Stimulated activated CD4-positive, alpha-beta T cell treated with anti-CD3 and anti-CD28 coated beads, Interleukin-12 subunit alpha, Interleukin-12 subunit beta, amount 100 ng/mL, for 24 hours (primary cell): ENCODE measurements around the gene C11orf86.
"Not testable (repeated sequence)": the region's sequence is repeated elsewhere in the genome, so short reads cannot be mapped to it uniquely, and the experiment has no call there.

Experiments
- DNase-seq, 2 experiments: peaks; one replicate each; pipeline ENCODE4 v3.0.0-alpha.2; 2020; ENCODE audit warnings: low read depth in 2 of 2

The C11orf86 gene

DNA sequence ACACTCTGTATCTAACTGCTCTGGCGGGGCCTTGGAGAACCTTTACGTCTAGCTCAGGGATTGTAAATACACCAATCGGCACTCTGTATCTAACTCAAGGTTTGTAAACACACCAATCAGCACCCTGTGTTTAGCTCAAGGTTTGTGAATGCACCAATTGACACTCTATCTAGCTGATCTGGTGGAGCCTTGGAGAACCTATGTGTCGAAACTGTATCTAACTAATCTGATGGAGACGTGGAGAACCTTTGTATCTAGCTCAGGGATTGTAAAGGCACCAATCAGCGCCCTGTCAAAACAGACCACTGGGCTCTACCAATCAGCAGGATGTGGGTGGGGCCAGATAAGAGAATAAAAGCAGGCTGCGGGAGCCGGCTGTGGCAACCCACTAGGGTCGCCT, 14.3 kb downstream of the C11orf86 start:
- DNase-seq: not testable (repeated sequence)

DNA sequence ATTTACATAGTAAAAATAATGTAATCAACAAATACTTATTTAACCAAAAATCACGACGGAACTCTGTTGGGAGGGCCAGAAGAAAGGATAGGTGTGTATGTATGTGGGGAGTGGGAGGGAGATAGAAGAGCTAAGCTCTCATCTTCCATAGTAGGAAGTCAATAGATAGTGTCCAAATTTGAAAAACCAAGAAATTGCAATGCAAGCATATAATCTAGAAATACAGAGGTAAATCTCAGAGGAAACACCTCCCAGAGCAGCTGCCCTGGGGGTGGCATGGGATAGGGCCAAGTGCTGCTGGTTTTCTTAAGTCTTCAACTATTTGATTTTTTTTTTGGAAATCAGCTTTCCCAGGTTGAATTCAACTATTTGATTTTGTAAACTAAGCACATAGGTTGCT, 16.9 kb downstream of the C11orf86 start:
- no peak for DNase-seq

DNA sequence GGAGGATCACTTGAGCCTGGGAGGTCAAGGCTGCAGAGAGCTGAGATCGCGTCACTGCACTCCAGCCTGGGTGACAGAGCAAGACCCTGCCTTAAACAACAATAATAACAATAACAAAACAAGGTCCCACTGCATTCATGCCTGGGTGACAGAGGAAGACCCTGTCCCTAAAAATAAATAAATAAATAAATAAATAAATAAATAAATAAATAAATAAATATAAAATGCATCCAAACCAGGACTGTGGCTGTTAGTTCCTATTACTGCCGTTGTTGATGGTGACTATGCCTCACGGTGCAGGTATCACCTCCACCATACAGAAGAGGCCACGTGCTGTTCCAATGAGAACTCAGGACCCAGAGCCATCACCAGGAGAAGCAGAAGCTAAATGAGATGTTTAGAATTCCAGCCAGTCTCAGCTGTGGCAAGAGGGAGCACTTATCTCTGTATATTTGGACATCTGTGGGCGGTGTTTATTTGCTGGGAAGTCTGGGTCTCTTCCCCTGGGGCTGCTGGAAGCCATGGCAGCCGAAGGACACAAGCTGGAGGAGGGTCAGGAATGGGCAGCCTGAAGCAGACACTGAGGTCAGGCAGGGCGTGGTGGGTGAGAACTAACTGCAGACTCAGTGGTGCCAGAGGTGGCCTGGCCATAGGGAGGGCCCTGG, 21.6 kb downstream of the C11orf86 start:
- no peak for DNase-seq

DNA sequence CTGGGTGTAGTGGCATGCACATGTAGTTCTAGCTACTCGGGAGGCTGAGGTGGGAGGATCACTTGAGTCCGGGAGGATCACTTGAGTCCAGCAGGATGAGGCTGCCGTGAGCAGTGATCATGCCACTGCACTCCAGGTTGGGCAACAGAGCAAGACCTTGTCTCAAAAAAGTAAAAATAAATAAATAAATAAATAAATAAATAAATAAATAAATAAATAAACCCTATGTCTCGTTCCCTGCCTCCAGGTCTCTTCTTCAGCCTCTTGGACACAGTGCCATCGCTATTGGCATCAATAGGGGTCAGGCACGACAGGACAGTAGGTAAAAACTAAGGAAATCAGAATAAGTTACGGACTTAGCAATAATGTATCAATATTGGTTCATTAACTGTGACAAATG, 24.5 kb downstream of the C11orf86 start:
- DNase-seq: no peak

DNA sequence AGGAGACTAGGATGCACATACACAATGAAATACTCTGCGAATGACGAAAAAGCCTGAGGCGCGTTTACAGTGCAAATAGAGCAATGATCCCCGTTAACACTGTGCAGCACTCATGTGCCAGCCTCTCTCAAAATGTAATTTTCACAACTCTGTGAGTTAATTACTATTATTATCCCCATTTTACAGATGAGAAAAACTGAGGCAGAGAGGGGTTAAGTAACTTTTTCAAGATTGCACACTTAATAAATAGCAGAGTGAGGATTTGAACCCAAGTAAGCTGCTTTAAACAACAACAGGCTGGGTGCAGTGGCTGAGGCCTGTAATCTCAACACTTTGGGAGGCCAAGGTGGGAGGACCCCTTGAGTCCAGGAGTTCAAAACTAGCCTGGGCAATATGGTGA, 26.2 kb downstream of the C11orf86 start:
- DNase-seq: no peak

DNA sequence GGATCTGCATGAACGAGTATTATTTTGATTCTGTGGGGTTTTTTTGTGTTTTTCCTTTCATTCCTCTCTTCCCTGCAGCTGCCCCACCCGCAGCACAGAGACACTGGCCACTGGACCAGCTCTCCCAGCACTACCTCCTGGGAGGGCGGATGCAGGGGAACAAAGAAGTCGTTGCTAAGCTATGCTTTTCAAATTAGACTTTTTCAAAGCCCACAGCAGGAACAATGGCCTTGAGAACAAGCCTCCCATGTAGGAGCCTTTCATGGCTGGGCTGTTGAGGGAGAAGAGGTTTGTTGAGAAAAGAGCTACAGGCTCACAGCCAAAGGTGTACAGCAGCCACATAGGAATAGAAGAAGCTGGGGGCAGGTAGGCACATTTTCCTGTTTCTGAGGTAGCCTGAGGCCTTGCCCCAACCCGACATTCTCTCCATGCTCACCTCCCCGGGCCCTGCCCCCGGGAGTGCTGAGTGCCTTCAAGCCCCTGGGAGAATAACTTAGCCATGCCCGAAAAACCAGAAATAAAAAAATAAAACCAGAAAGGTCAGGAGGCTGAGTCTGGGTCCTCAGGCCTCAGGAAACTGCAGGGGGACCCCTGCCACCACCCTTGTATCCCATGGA, 27.3 kb downstream of the C11orf86 start:
- DNase-seq: no peak

DNA sequence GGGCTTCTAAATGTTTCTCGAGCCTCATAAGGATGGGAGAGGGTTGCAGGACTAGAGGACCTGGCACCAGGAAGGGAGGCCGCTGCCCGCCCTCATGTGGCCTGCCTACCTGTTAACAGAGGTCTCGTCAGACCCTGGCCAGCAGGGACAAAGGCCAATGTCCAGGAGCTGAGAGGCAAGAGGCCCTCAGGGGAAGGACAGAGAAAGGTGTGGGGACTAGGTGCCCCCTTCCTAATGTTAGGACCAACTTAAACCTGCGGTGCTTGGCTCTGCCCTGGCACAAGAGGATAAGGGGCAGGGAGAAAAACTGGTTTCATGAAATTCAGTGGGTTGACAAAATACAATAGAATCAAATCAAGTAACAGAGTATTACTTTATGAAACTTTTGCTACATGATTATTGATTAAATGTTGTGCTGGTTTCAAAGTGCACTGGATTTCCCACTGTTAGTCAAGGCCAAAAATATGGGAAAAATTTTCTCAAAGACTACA, 27.9 kb downstream of the C11orf86 start:
- DNase-seq: no peak

DNA sequence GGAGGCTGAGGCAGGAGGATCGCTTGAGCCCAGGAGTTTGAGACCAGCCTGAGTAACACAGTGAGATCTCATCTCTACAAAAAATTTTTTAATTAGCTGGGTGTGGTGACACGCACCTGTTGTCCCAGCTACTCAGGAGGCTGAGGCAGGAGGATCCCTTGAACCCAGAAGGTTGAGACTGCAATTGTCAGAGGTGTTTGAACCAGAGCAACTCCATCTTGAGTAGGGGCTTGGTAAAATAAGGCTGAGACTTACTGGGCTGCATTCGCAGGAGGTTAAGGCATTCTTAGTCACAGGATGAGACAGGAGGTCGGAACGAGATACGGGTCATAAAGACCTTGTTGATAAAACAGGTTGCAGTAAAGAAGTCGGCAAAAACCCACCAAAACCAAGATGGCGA, 30.1 kb downstream of the C11orf86 start:
- not testable (repeated sequence) for DNase-seq

DNA sequence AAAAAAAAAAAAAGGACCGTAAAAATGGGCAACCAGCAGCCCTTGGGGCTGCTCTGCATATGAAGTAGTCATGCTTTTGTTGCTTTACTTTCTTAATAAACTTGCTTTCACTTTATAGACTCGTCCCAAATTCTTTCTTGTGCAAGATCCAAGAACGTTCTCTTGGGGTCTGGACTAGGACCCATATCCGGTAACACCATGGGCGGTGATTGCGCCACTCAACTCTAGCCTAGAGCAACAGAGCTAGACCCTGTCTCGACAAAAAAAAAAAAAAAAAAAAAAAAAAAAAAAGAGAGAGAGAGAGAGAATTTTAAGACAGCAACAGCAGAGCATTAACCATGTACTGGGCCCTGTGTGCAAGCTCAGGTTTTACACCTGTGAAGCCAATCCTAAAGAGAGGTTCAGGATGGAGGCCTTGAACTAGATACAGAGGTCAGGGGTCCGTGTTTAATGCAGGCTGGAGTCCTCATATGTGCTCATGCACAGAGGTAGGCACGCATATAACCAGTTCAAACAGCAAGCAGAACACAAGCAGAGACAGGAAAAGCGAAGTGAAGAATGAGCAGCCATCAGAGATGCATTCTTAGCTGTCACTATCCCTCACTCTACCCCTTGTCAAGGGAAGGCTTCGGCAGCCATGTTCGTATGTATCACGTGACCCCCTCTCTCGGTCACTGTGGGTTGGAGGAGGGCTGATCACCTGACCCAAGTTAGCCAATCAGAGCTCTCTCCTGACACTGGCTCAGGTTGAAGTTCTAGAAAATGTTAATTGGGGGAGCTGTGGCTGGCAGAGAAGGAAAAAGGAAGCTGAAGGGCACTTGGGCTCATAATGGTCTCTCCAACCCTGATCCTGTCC, 31.2 kb downstream of the C11orf86 start:
- peak in 1 of 2 experiments; percentile 15 for DNase-seq

DNA sequence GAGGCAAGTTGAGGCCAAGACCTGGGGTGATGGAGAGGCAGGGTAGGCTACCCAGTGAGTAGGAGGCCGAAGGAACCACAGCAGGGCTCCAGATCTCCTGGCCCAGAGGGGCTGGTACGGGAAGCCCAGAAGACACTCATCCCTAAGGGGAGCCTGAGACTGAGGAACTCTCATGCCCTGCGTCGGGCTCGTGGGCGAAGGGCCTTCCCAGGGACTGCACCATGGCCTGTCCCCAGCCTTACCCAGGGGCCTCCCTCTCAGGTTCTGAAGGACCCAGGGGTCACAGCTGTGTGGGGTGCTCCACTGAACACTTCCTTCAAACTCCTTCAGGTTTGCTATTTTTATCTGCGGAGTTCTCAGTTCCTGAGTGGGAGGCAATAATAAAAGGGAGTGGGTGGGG, 32.0 kb downstream of the C11orf86 start:
- no peak for DNase-seq

DNA sequence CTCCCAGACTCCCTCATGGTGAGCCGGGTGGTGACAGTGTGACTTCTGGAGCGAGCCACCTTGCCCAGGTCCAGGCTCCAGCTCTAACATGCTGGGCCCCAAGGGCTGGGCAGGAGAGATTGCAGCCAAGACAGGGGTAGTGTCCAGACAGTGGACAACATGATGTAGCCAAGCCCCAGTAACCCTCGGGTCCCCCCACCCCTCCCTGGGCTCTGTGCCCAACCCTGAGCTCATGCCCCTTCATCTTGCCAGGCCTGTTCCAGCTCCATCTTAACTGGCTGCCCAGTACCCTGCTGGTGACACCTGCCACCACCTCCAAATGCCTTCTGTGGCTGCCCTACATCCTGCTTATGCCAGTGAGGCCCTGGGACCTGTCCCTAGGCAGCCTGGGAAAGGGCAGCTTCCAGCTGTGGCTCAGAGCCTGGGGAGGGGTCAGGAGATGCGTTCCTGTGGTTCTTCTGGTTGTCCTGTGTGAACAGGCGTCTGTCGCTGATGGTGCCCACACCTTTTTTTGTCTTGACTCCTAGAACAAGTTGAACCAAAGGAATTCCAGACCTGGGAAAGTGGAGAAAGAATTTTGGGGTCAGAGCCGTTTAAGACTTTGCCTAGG, 35.3 kb downstream of the C11orf86 start:
- DNase-seq: no peak

DNA sequence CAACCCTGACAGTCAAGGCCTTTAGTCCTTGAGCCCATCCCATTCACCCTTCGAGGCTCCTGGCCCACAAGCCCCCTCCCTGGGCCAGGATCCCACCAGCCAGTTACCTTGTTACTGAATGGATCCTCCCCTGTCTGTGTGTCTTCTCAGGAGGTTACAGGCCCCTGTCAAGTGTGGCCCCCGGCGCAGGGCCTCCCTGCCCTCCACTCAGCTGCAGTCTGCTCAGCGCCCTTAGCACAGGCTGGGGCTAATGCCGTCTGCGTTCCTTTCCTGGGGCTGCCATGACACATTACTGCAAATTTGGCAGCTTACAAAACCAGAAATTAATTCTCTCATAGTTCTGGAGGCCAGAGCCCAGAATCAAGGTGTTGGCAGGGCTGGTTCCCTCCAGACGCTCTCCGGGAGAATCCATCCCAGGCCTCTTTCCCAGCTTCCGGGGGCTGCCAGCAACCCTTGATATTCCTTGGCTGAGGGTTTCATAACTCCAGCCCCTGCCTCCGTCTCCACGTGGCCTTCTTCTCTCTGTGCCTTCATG, 38.5 kb downstream of the C11orf86 start:
- no peak for DNase-seq

DNA sequence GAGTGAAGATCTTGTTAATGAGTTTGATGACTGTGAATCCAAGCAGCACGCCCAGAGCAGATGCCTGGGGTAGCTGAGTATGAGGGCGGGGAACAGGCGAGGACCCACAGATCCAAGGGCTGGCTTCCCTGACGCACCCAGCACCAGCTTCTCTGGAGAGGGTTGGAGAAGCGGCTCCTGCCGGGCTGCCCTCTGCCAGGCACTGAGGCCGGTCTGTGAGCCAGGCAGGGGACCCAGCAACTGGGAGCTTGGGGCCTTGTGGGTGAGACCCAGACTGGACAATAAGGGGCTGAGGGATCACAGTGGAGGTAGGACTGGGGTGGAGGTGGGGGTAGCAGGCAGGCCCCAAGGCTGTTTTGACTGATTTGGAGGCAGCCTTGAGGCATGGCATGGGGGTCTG, 39.2 kb downstream of the C11orf86 start:
- no peak for DNase-seq

DNA sequence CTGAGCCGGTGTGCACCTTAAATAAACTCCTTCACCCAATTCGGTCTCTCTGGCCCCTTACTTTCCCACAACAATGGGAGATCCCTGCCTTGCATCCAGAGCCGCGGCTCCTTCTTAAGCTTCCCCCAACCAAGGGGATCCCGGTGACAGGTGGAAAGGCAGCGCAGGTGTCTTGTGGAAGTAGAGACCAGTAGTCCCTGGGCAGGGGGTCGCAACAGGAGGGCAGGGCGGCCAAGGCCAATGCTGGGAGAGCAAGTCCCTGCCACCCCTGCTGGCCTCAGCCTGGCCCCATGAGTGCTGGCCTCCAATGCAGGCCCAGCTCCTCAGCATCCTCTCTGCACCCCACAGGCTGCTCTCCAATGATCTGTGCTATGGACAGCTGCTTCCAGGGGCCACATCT, 39.9 kb downstream of the C11orf86 start:
- DNase-seq: no peak

DNA sequence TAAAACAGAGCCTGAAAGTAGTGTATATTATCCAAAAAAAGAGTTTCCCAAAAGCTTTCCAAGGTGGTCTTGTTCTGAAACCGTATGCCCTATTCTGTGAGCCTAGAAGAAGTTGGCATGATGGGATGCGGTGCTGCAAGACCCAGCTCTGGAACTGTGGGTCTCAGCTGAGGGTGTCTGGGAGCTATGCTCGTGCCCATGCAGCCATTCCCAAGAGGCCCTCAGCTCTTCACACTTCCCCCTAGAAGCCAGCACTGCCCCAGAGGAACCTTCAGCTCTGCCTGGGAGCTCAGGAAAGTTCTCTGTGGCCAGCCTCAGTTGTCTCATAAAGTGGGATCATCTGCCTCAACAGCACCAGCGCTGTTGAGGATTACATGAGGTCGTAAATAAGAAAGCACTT, 41.4 kb downstream of the C11orf86 start:
- DNase-seq: no peak

DNA sequence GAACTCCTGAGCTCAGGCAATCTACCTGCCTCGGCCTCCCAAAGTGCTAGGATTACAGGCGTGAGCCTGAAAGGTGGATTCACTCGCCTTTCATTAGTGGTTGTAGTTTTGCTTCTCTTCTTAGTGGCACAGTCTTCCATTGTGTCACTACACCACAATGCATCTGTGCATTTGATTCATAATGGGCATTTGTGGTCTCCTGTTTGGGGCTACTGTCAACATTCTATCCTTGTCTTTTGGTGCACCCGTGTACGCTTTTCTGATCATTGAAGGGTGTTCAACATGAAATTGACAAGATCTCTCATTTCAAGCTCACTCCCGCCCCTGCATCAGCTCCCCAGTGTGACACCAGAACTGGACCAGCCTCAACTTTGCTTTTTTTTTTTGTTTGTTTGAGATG, 45.8 kb downstream of the C11orf86 start:
- DNase-seq: no peak

DNA sequence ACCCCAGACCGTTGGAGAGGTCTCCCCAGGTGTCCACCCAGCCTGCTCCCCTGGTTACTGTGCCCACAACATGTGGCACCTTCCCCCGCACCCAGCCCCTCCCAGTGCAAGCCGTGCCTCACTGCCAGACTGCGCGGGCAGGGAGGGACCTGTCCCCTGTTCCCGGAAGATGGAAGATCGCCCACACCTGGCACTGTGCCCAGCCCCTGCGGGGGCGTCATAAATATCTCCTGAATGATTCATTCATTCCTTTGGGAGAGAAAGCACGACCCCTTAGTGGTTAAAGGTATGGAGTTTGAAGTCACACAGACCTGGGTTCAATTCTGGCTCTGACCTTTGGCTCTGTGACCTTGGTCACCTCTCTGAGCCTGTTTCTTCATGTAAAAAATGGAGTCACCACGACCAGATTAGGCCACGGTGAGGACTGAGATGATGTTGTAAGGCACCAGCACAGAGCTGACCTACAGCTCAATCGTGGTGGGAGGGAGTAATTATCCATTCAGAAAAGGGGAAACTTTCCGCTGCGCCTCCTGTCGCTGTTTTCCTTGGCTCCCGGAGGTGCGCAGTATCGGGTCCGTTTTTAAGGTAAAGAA, 47.3 kb downstream of the C11orf86 start:
- DNase-seq: no peak

DNA sequence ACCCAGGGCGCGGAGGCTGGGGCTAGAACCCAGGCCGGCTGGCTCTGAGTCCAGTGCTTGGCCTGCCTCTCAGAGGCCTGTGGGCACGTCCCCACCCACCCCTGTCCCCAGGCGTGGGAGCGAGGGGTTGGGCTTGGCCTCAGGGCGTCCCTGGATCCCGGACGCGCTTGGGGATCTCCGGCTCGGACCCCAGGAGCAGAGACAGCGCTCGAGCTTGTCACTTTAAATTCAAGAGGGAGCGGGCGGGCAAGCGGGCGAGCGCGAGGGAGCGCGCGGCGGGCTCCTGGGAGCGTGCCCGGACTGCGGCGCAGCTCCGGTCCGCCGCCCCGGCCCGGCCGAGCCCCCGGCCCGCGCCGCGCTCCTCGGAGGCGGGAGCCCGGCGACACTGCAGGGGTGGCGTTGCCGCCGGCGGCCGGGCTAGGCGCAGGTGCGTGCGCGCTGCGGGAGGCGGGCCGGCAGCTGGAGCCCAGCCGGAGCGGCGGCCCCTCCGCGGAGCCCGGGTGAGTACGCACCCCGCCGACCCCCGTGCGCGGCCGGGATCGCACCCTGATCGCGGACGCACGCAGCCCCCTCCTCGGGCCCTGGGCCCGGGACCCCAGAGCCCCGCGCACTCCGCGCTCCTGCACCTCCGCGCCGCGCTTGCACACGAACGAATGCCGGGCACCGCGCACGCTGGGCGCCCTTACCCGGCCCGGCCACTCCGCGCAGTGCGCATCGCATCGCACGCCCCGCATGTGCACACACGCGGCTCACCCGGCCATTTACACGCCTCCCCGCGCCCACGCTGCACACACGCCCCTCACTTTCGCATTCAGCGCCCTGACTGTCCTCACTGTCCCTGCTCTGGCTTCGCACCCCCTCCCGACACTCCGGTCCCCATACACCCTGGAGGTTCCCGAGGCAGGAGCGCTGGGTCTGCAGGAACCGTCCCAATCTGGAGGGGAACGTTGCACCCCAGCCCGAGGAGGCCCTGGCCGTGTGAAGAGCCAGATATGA, 48.2 kb downstream of the C11orf86 start, which contains the start of gene SYT12:
SYT12 (plus strand) TSS at position 174 of the 996 bp plus-strand sequence. CDS start 7,011 bp downstream, outside the sequence.
- peak in 1 of 2 experiments; percentile 17 for DNase-seq

DNA sequence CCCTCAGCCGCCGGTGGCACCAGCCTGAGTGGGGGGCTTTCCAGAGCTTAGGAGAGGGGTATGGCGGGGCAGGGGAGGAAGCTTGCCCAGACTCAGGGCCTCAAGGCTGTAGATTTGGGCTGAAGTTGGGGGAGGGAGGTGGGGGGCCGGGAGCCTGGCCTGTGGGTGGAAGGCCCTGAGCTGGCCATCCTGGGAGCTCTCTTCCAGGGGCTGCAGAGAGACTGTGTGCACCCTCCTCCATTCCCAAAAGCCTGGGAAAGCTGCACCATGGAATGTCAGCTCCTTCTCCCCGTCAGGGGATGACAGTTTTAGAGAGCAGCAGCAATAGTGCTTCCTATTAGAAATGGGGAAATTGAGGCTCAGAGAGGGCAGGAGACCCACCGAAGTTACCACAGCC, 48.9 kb downstream of the C11orf86 start:
- DNase-seq: no peak

DNA sequence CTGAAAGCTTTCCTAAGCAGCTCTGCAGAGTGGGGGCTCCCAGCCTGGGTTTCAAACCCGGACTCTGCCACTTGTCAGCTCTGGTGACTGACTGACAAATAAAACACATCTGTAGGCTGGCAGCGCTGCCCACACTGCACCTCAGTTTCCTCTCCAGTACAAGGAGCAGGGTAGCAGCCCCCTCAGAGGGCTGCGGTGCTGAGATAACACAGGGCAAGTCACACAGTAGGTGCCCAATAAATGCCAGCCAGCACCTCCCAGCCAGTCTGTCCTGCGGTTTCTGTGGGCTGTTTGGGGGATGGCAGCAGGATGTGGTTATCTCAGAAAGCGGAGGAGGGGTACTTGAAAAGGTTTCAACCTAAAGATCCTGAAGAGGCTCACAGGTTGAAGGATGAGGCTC, 49.3 kb downstream of the C11orf86 start:
- DNase-seq: peak in 1 of 2 experiments; percentile 45
